T-helper 1 cell treated with Interleukin-12 subunit alpha and Interleukin-12 subunit beta and Interleukin-4 antibody, amounts not matched to agents 30 μg/mL and 1 μg/mL, for 36 hours (primary cell): ENCODE data around the gene PDZRN3.

Experiments
- H3K27ac Mint-ChIP-seq: one replicate; pipeline ENCODE4 v1.8.0; 2021; ENCODE audit warnings: mild to moderate bottlenecking, mixed read lengths
- H3K27me3 Mint-ChIP-seq: one replicate; pipeline ENCODE4 v1.8.0; 2021; ENCODE audit warnings: low read depth, mixed read lengths
- H3K36me3 Mint-ChIP-seq: one replicate; pipeline ENCODE4 v1.8.0; 2021; ENCODE audit warnings: low read depth, mixed read lengths
- H3K4me1 Mint-ChIP-seq: one replicate; pipeline ENCODE4 v1.8.0; 2021; ENCODE audit warnings: low read depth, mixed read lengths
- H3K4me3 Mint-ChIP-seq: one replicate; pipeline ENCODE4 v1.8.0; 2021; ENCODE audit warnings: mild to moderate bottlenecking, moderate library complexity, mixed read lengths
- H3K9me3 Mint-ChIP-seq: one replicate; pipeline ENCODE4 v1.8.0; 2021; ENCODE audit warnings: mixed read lengths

PDZRN3 gene

GRCh38 chr3:73384091-73384906 is 240.4 kb downstream of the PDZRN3 start:
- H3K27ac Mint-ChIP-seq = no peak overlapping the region
- no peaks in the 10 kb centered on the region for H3K9me3 Mint-ChIP-seq
- no peaks in the 10 kb centered on the region for H3K4me1 Mint-ChIP-seq
- H3K36me3 Mint-ChIP-seq = no peaks in the 10 kb centered on the region
- H3K4me3 Mint-ChIP-seq = no peak overlapping the region
- no peaks in the 10 kb centered on the region for H3K27me3 Mint-ChIP-seq

- H3K9me3 Mint-ChIP-seq = no peaks in the 10 kb centered on the region
- no peak overlapping the region for H3K27ac Mint-ChIP-seq
- H3K27me3 Mint-ChIP-seq = no peaks in the 10 kb centered on the region
- no peak overlapping the region for H3K4me3 Mint-ChIP-seq
- H3K4me1 Mint-ChIP-seq = no peaks in the 10 kb centered on the region
- H3K36me3 Mint-ChIP-seq = no peaks in the 10 kb centered on the region
Measured at GRCh38 chr3:73383470-73384049, 241.2 kb downstream of the PDZRN3 start.

- no peaks in the 10 kb centered on the region for H3K36me3 Mint-ChIP-seq
- H3K27me3 Mint-ChIP-seq = no peaks in the 10 kb centered on the region
- no peaks in the 10 kb centered on the region for H3K9me3 Mint-ChIP-seq
- no peak overlapping the region for H3K27ac Mint-ChIP-seq
- no peak overlapping the region for H3K4me3 Mint-ChIP-seq
- no peaks in the 10 kb centered on the region for H3K4me1 Mint-ChIP-seq
Measured at GRCh38 chr3:73381551-73381950, 243.2 kb downstream of the PDZRN3 start.

GRCh38 chr3:73380735-73381532 is 243.8 kb downstream of the PDZRN3 start:
- Mint-ChIP-seq H3K27me3 (no peaks in the 10 kb centered on the region), H3K36me3 (no peaks in the 10 kb centered on the region), H3K27ac (no peak overlapping the region), H3K4me1 (no peaks in the 10 kb centered on the region), H3K4me3 (no peak overlapping the region), H3K9me3 (no peaks in the 10 kb centered on the region)

- Mint-ChIP-seq H3K4me1 (no peaks in the 10 kb centered on the region), H3K9me3 (no peaks in the 10 kb centered on the region), H3K36me3 (no peaks in the 10 kb centered on the region), H3K27ac (no peak overlapping the region), H3K27me3 (no peaks in the 10 kb centered on the region), H3K4me3 (no peak overlapping the region)
Measured at GRCh38 chr3:73379465-73379864, 245.3 kb downstream of the PDZRN3 start.

- Mint-ChIP-seq H3K27ac (no peak overlapping the region), H3K36me3 (no peaks in the 10 kb centered on the region), H3K4me1 (no peaks in the 10 kb centered on the region), H3K27me3 (no peaks in the 10 kb centered on the region), H3K9me3 (no peaks in the 10 kb centered on the region), H3K4me3 (no peak overlapping the region)
Measured at GRCh38 chr3:73378207-73378606, 246.5 kb downstream of the PDZRN3 start.

GRCh38 chr3:73365756-73366397 is 258.9 kb downstream of the PDZRN3 start:
- Mint-ChIP-seq H3K4me3 (no peak overlapping the region), H3K27ac (no peak overlapping the region), H3K9me3 (peaks cover 3% of the 10 kb centered on the region), H3K4me1 (no peaks in the 10 kb centered on the region), H3K27me3 (no peaks in the 10 kb centered on the region), H3K36me3 (no peaks in the 10 kb centered on the region)

- no peak overlapping the region for H3K27ac Mint-ChIP-seq
- no peaks in the 10 kb centered on the region for H3K27me3 Mint-ChIP-seq
- H3K9me3 Mint-ChIP-seq = peaks cover 3% of the 10 kb centered on the region
- H3K4me1 Mint-ChIP-seq = no peaks in the 10 kb centered on the region
- no peaks in the 10 kb centered on the region for H3K36me3 Mint-ChIP-seq
- no peak overlapping the region for H3K4me3 Mint-ChIP-seq
Measured at GRCh38 chr3:73364517-73364916, 260.2 kb downstream of the PDZRN3 start.

- no peak overlapping the region for H3K4me3 Mint-ChIP-seq
- H3K27me3 Mint-ChIP-seq = no peaks in the 10 kb centered on the region
- H3K4me1 Mint-ChIP-seq = no peaks in the 10 kb centered on the region
Measured at GRCh38 chr3:73363093-73363492, 261.6 kb downstream of the PDZRN3 start.

GRCh38 chr3:73361591-73361990 is 263.1 kb downstream of the PDZRN3 start:
- no peaks in the 10 kb centered on the region for H3K27me3 Mint-ChIP-seq
- H3K9me3 Mint-ChIP-seq = peaks cover 3% of the 10 kb centered on the region
- H3K27ac Mint-ChIP-seq = no peak overlapping the region
- no peaks in the 10 kb centered on the region for H3K4me1 Mint-ChIP-seq
- H3K36me3 Mint-ChIP-seq = no peaks in the 10 kb centered on the region
- no peak overlapping the region for H3K4me3 Mint-ChIP-seq

More at GRCh38 chr3:73363093-73363492, 261.6 kb downstream of the PDZRN3 start:
- no peak overlapping the region for H3K27ac Mint-ChIP-seq
- H3K36me3 Mint-ChIP-seq = no peaks in the 10 kb centered on the region
- peaks cover 3% of the 10 kb centered on the region for H3K9me3 Mint-ChIP-seq

GRCh38 chr3:73353649-73354217 is 271.0 kb downstream of the PDZRN3 start:
- Mint-ChIP-seq H3K27me3 (no peaks in the 10 kb centered on the region), H3K36me3 (no peaks in the 10 kb centered on the region), H3K4me1 (no peaks in the 10 kb centered on the region), H3K4me3 (no peak overlapping the region), H3K9me3 (no peaks in the 10 kb centered on the region), H3K27ac (no peak overlapping the region)

GRCh38 chr3:73352841-73353645 is 271.7 kb downstream of the PDZRN3 start:
- H3K27ac Mint-ChIP-seq = no peak overlapping the region
- H3K36me3 Mint-ChIP-seq = no peaks in the 10 kb centered on the region
- H3K4me1 Mint-ChIP-seq = no peaks in the 10 kb centered on the region
- H3K9me3 Mint-ChIP-seq = no peaks in the 10 kb centered on the region
- H3K27me3 Mint-ChIP-seq = no peaks in the 10 kb centered on the region
- H3K4me3 Mint-ChIP-seq = no peak overlapping the region

- Mint-ChIP-seq H3K36me3 (no peaks in the 10 kb centered on the region), H3K4me1 (no peaks in the 10 kb centered on the region), H3K4me3 (no peak overlapping the region), H3K9me3 (no peaks in the 10 kb centered on the region), H3K27ac (no peak overlapping the region), H3K27me3 (no peaks in the 10 kb centered on the region)
Measured at GRCh38 chr3:73351423-73352071, 273.2 kb downstream of the PDZRN3 start.
